NCI-H446 (cell line): ENCODE data around the gene LAMC1.
"Not testable (repeated sequence)": the region's sequence is repeated elsewhere in the genome, so short reads cannot be mapped to it uniquely, and the experiment has no call there.

ENCODE experiments used
- DNase-seq, 2 experiments: peaks; one replicate each; lab custom pipeline; 2025; lab: John Stamatoyannopoulos, UW

Gene LAMC1

DNA sequence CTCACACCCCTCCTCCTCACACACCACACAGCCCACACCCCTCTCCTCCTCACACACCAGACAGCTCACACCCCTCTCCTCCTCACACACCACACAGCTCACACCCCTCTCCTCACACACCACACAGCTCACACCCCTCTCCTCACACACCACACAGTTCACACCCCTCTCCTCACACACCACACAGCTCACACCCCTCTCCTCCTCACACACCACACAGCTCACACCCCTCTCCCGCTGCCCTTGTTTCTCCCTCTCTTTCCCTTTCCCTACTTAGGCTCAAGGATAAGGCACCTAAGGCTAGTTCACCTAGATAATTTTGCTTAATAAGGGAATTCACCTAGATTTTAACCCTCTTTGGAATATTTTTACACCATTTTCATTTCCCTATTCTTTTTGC lies 126.8 kb downstream of the LAMC1 start:
- not testable (repeated sequence) for DNase-seq

GRCh38 chr1:183150445-183150844 lies 127.2 kb downstream of the LAMC1 start:
- DNase-seq, result no peak

- DNase-seq, result no peak
These were observed 129.0 kb downstream of the LAMC1 start for GRCh38 chr1:183152180-183152579.

GRCh38 chr1:183155939-183156338 lies 132.7 kb downstream of the LAMC1 start:
- DNase-seq, result no peak

- DNase-seq, result no peak
These were observed 136.7 kb downstream of the LAMC1 start for GRCh38 chr1:183159960-183160359.

GRCh38 chr1:183161391-183161790 lies 138.2 kb downstream of the LAMC1 start:
- DNase-seq, result no peak

GRCh38 chr1:183163316-183163715 lies 140.1 kb downstream of the LAMC1 start:
- DNase-seq, result no peak

GRCh38 chr1:183164340-183164739 lies 141.1 kb downstream of the LAMC1 start:
- DNase-seq, result no peak

- DNase-seq, result no peak
These were observed 141.7 kb downstream of the LAMC1 start for GRCh38 chr1:183164963-183165362.

- DNase-seq, result no peak
These were observed 142.2 kb downstream of the LAMC1 start for GRCh38 chr1:183165456-183165855.

- no peak for DNase-seq
These were observed 143.2 kb downstream of the LAMC1 start for GRCh38 chr1:183166454-183166853.

DNA sequence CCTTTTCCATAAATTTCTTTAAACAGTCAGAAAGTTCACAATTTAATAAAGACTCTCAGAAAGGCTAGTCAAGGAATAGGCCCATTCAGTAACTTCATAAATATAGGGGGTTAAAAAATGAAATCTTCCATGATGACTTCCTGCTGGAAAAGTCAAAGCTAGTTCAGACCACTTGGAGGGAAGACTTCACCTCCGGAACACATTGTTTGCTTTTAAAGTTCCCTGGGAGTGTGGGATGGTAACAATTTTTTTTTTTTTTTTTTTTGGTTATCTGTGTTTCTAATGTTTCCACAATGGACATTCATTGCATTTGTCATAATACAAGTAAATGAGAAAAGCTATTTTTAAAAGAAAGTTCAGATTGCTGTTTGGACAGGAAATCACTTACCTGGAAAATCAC lies 144.5 kb downstream of the LAMC1 start:
- DNase-seq, result no peak

- peak in 1 of 2 experiments; percentile 11 for DNase-seq
These were observed 145.1 kb downstream of the LAMC1 start for GRCh38 chr1:183168308-183168707.

GRCh38 chr1:183173828-183174227 lies 150.6 kb downstream of the LAMC1 start:
- DNase-seq, result no peak

DNA sequence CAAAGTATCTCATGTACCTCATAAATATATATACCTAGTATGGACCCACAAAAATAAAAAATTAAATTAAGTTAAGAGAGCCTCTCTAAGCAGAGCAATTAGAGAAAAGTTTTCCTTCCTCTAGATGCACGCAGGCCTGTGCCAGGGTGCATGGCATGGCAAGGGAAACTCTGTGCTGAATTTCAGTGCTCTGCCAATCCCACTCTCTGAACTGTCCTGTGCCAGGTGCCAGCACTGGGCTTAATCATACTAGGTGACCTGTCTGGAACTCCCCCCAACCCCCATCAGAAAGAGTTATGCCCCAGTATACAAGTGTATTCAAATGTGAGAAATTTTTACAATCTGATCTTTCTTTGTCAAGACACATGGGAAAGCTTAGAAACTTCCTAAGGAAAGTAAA lies 152.4 kb downstream of the LAMC1 start:
- DNase-seq, result no peak

DNA sequence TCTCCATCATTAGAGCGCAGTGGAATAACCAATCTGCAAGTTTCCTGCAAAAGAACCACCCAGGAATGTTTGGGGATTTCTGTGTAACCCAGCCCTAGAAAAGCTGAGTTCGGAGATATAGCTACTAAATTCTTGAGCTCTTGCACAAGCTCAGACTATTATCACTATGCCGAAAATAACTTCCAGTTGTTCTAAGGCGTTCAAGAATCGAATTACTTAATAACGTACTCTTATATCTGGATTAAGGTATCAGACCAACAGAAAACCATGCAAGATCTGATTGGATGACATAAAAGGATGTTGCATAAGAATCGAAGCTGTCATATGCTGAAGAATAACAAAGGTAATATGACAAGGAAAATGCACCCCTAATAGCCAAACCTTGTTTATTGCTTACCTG lies 155.3 kb downstream of the LAMC1 start:
- no peak for DNase-seq

DNA sequence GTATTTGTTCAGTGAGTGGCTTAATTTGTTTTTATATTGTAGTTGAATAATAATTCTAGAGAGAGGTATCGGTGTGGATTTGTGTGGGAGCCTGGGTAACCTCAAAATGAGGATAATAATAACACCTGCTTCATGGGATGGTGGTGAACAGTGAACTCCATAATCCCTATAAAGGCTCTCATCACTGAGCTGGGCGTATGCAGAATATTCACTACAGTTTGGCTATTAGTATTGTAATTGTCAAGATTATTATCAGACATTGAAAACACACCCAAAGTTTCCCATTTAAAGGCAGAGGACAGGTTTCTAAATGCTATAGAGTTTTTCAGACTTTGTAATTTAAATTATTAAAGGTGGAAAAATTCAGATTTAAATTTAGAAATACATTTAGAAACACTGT lies 155.8 kb downstream of the LAMC1 start:
- no peak for DNase-seq

GRCh38 chr1:183180218-183180617 lies 157.0 kb downstream of the LAMC1 start:
- peak; percentile 93 to 97 for DNase-seq

- DNase-seq, result peak; percentile 50 to 60
These were observed 157.4 kb downstream of the LAMC1 start for GRCh38 chr1:183180634-183181056.

GRCh38 chr1:183185941-183186490 lies 162.8 kb downstream of the LAMC1 start, which contains the start of gene LAMC2:
LAMC2 (plus strand) TSS chr1:183186264; CDS start chr1:183186353, 89 bp downstream.
- no peak for DNase-seq

- DNase-seq, result no peak
These were observed 163.6 kb downstream of the LAMC1 start for GRCh38 chr1:183186841-183187240.

- DNase-seq, result no peak
These were observed 165.0 kb downstream of the LAMC1 start for GRCh38 chr1:183188240-183188639.

GRCh38 chr1:183191833-183192232 lies 168.6 kb downstream of the LAMC1 start:
- DNase-seq, result peak in 1 of 2 experiments; percentile 19

GRCh38 chr1:183193963-183194525 lies 170.8 kb downstream of the LAMC1 start:
- no peak for DNase-seq
